GM10248 (cell line): ENCODE data around the gene SAMM50.

ENCODE experiments used
- CTCF ChIA-PET: fragments of 300-600 bp; sonication (Branson Sonifier 250); formaldehyde crosslinking; extraction: SDS; loops from one replicate; lab custom pipeline; 2021; ENCODE audit warnings: antibody characterized with exemption; lab: Yijun Ruan, JAX
- POLR2A ChIA-PET: fragments of 350-650 bp; sonication (Branson Sonifier 250); formaldehyde crosslinking; extraction: SDS; loops from one replicate; lab custom pipeline; 2020; ENCODE audit warnings: antibody characterized with exemption; lab: Yijun Ruan, JAX
- DNase-seq: peaks from one replicate; pipeline ENCODE4 v3.0.0; 2012; ENCODE audit errors: extremely low spot score
- CTCF ChIP-seq: IDR thresholded peaks from 2 replicates; pipeline ENCODE4 v1.5.1; 2012; ENCODE audit warnings: mild to moderate bottlenecking, low read depth; ENCODE audit errors: extremely low read depth, missing control alignments, control extremely low read depth

The SAMM50 gene

GRCh38 chr22:43955040-43955882 is at the start of gene SAMM50:
Gene SAMM50 (plus strand): TSS chr22:43955442. CDS start chr22:43955578, 136 bp downstream.
- ChIA-PET POLR2A (interaction anchor here (0.6 to 1.5 kb wide), 2 partner anchors 69 to 1871 kb away, joined by 3 to 4 read pairs; partner anchors contain the start of gene PARVB), CTCF (interaction anchor here (0.9 to 2.1 kb wide), 4 partner anchors 9 to 72 kb away, joined by 3 to 28 read pairs (median 7); no protein-coding TSS in a partner anchor)
- DNase-seq = peak; percentile 97
- TF ChIP-seq CTCF = no peak

- no peak for TF ChIP-seq CTCF
- ChIA-PET POLR2A (no interaction called here), CTCF (interaction anchor here (1.8 kb wide), 1 partner anchor 22 kb away, joined by 10 read pairs; no protein-coding TSS in a partner anchor)
- DNase-seq = no peak
These were observed 49.6 kb upstream of the SAMM50 start for GRCh38 chr22:43905681-43906080.

GRCh38 chr22:43909708-43910107 is 45.5 kb upstream of the SAMM50 start:
- CTCF ChIA-PET = interaction anchor here (1.9 kb wide), 1 partner anchor 27 kb away, joined by 5 read pairs; no protein-coding TSS in a partner anchor
- TF ChIP-seq CTCF = no peak
- POLR2A ChIA-PET = no interaction called here
- DNase-seq = no peak

GRCh38 chr22:43910178-43910695 is 45.0 kb upstream of the SAMM50 start:
- no peak for TF ChIP-seq CTCF
- DNase-seq = no peak
- ChIA-PET POLR2A (no interaction called here), CTCF (interaction anchor here (1.2 to 1.9 kb wide), 2 partner anchors 25 to 27 kb away, joined by 3 to 5 read pairs; no protein-coding TSS in a partner anchor)

GRCh38 chr22:43911351-43911750 is 43.9 kb upstream of the SAMM50 start:
- POLR2A ChIA-PET = interaction anchor here (0.6 kb wide), 1 partner anchor 830 kb away, joined by 4 read pairs; no protein-coding TSS in a partner anchor
- DNase-seq = no peak
- CTCF ChIA-PET = interaction anchor here (1.2 to 1.3 kb wide), 2 partner anchors 11 to 26 kb away, joined by 3 to 4 read pairs; no protein-coding TSS in a partner anchor
- no peak for TF ChIP-seq CTCF

GRCh38 chr22:43917521-43917920 is 37.7 kb upstream of the SAMM50 start:
- ChIA-PET CTCF (interaction anchor here (0.9 to 1.7 kb wide), 2 partner anchors 29 to 33 kb away, joined by 3 to 4 read pairs; no protein-coding TSS in a partner anchor), POLR2A (no interaction called here)
- no peak for TF ChIP-seq CTCF
- DNase-seq = no peak
